GM12875 (cell line): ENCODE results near the gene STARD7.

ENCODE experiments used
- H3K4me3 ChIP-seq: one replicate; pipeline ENCODE4 v1.5.1; 2011; ENCODE audit warnings: low read depth, low read length, control low read depth
- CTCF ChIP-seq: IDR thresholded peaks from 2 replicates; pipeline ENCODE4 v1.5.1; 2011; ENCODE audit warnings: low read depth, mild to moderate bottlenecking, control low read depth, inconsistent platforms, low read length, moderate library complexity, borderline replicate concordance; ENCODE audit not compliant: insufficient read depth

Gene STARD7

GRCh38 chr2:96151595-96152303, 56.9 kb downstream of the STARD7 start:
- H3K4me3 ChIP-seq = no peak overlapping the region
- no peak for TF ChIP-seq CTCF

- no peak for TF ChIP-seq CTCF
These were observed 57.6 kb downstream of the STARD7 start for GRCh38 chr2:96150791-96151594.

GRCh38 chr2:96150007-96150640, 58.5 kb downstream of the STARD7 start:
- no peak for TF ChIP-seq CTCF
- no peak overlapping the region for H3K4me3 ChIP-seq

More at GRCh38 chr2:96150791-96151594, 57.6 kb downstream of the STARD7 start:
- H3K4me3 ChIP-seq = no peak overlapping the region

- TF ChIP-seq CTCF = no peak
- no peak overlapping the region for H3K4me3 ChIP-seq
These were observed 60.0 kb downstream of the STARD7 start for GRCh38 chr2:96148410-96149217.

- TF ChIP-seq CTCF = no peak
- peak overlapping the region; percentile 7 for H3K4me3 ChIP-seq
These were observed 60.9 kb downstream of the STARD7 start for GRCh38 chr2:96147593-96148201.

- H3K4me3 ChIP-seq = peak overlapping the region; percentile 95
These were observed 61.6 kb downstream of the STARD7 start for GRCh38 chr2:96146881-96147592.

More at GRCh38 chr2:96146881-96147592, 61.6 kb downstream of the STARD7 start:
- no peak for TF ChIP-seq CTCF
